Neural progenitor cell (in vitro differentiated cells): ENCODE data around the gene MYOG. TPM values are rescaled to one million over a fixed set of nuclear protein-coding genes. Genes with fewer than 3 reads are reported as not detected.

Source experiments
- DNase-seq: peaks from one replicate; pipeline ENCODE4 v3.0.0-alpha.2; 2016; ENCODE audit warnings: low spot score
- H2AFZ ChIP-seq: fragments of 200-600 bp; sonication (generic); replicated peaks from 2 replicates; pipeline ENCODE4 v1.6.1; 2016; ENCODE audit warnings: antibody characterized with exemption
- H3F3A ChIP-seq: fragments of 200-600 bp; sonication (generic); 2 replicates; pipeline ENCODE4 v1.6.1; 2016; ENCODE audit warnings: antibody characterized with exemption, low read depth
- H3K27ac ChIP-seq: fragments of 200-600 bp; sonication (generic); 2 replicates; pipeline ENCODE4 v1.5.1; 2016; ENCODE audit warnings: mild to moderate bottlenecking
- H3K27me3 ChIP-seq: fragments of 200-600 bp; sonication (generic); 2 replicates; pipeline ENCODE4 v1.6.1; 2016; ENCODE audit warnings: mild to moderate bottlenecking, moderate library complexity
- H3K36me3 ChIP-seq: fragments of 200-600 bp; sonication (generic); 2 replicates; pipeline ENCODE4 v1.5.1; 2016
- H3K4me1 ChIP-seq: fragments of 200-600 bp; sonication (generic); 2 replicates; pipeline ENCODE4 v1.6.1; 2016; ENCODE audit warnings: mixed run types
- H3K4me2 ChIP-seq: fragments of 200-600 bp; sonication (generic); 2 replicates; pipeline ENCODE4 v1.6.1; 2016
- H3K4me3 ChIP-seq: fragments of 200-600 bp; sonication (generic); 2 replicates; pipeline ENCODE4 v1.5.1; 2016
- H3K79me2 ChIP-seq: fragments of 200-600 bp; sonication (generic); 2 replicates; pipeline ENCODE4 v1.6.1; 2016; ENCODE audit warnings: low read depth
- H3K9ac ChIP-seq: fragments of 200-600 bp; sonication (generic); 2 replicates; pipeline ENCODE4 v1.6.1; 2016
- H3K9me3 ChIP-seq: fragments of 200-600 bp; sonication (generic); 2 replicates; pipeline ENCODE4 v1.5.1; 2016; ENCODE audit warnings: low read depth
- H4K20me1 ChIP-seq: fragments of 200-600 bp; sonication (generic); 2 replicates; pipeline ENCODE4 v1.6.1; 2016; ENCODE audit warnings: low read depth
- H3K27ac Mint-ChIP-seq: 3 replicates; pipeline ENCODE4 v1.8.0; 2021; ENCODE audit warnings: mixed read lengths
- H3K27me3 Mint-ChIP-seq: 2 replicates; pipeline ENCODE4 v1.8.0; 2022; ENCODE audit warnings: low read depth, mild to moderate bottlenecking, inconsistent platforms, moderate library complexity, mixed read lengths; ENCODE audit not compliant: insufficient read depth
- H3K36me3 Mint-ChIP-seq: 3 replicates; pipeline ENCODE4 v1.8.0; 2021; ENCODE audit warnings: mixed read lengths
- H3K4me1 Mint-ChIP-seq: 3 replicates; pipeline ENCODE4 v1.8.0; 2021; ENCODE audit warnings: mixed read lengths
- H3K4me3 Mint-ChIP-seq: 3 replicates; pipeline ENCODE4 v1.8.0; 2021; ENCODE audit warnings: mild to moderate bottlenecking, moderate library complexity, mixed read lengths
- H3K9me3 Mint-ChIP-seq: 3 replicates; pipeline ENCODE4 v1.8.0; 2020; ENCODE audit warnings: mixed read lengths
- CTCF ChIP-seq: fragments of 200-600 bp; sonication (generic); IDR thresholded peaks from 2 replicates; pipeline ENCODE4 v1.5.1; 2017; ENCODE audit warnings: antibody characterized with exemption, mild to moderate bottlenecking
- EZH2 ChIP-seq: fragments of 200-600 bp; sonication (generic); IDR thresholded peaks from 2 replicates; pipeline ENCODE4 v1.6.1; 2017; ENCODE audit warnings: antibody characterized with exemption, mild to moderate bottlenecking, moderate library complexity
- EZH2phosphoT487 ChIP-seq: fragments of 200-600 bp; sonication (generic); IDR thresholded peaks from 2 replicates; pipeline ENCODE4 v1.6.1; 2017; ENCODE audit warnings: antibody characterized with exemption
- total RNA-seq: library from RNA; depleted of rRNA; stranded (reverse); fragments of >200 nt; gene quantifications from 2 replicates; pipeline ENCODE4 v1.2.3, GENCODE V29; 2015; ENCODE audit warnings: low replicate concordance

Gene MYOG
- total RNA-seq, 1 donor from 2014 or later, result not detected

GRCh38 chr1:203091199-203091477 is 5.3 kb upstream of the MYOG start:
- H3K4me1 Mint-ChIP-seq, result peaks cover 20% of the 10 kb centered on the region
- H2AFZ ChIP-seq, result no peak overlapping the region
- H3K4me3 Mint-ChIP-seq, result no peak overlapping the region
- H3K4me2 ChIP-seq, result no peak overlapping the region
- H3K9ac ChIP-seq, result no peak overlapping the region
- no peak for DNase-seq
- peaks cover 16% of the 10 kb centered on the region for H3K9me3 ChIP-seq
- peaks cover 12% of the 10 kb centered on the region for H3K4me1 ChIP-seq
- H3K36me3 ChIP-seq, result no peaks in the 10 kb centered on the region
- peaks cover 6% of the 10 kb centered on the region for H3K27me3 Mint-ChIP-seq
- H3K36me3 Mint-ChIP-seq, result no peaks in the 10 kb centered on the region
- H3K9me3 Mint-ChIP-seq, result peaks cover 22% of the 10 kb centered on the region
- no peaks in the 10 kb centered on the region for H4K20me1 ChIP-seq
- TF ChIP-seq EZH2phosphoT487 (no peak), EZH2 (no peak), CTCF (no peak)
- H3F3A ChIP-seq, result peaks cover 5% of the 10 kb centered on the region
- H3K79me2 ChIP-seq, result no peaks in the 10 kb centered on the region
- H3K27ac ChIP-seq, result no peak overlapping the region
- H3K4me3 ChIP-seq, result no peak overlapping the region
- no peaks in the 10 kb centered on the region for H3K27me3 ChIP-seq
- H3K27ac Mint-ChIP-seq, result no peak overlapping the region

- no peak for TF ChIP-seq EZH2
- TF ChIP-seq CTCF, result no peak
- no peak for TF ChIP-seq EZH2phosphoT487
- peaks cover 5% of the 10 kb centered on the region for H3F3A ChIP-seq
These were observed 4.8 kb upstream of the MYOG start for GRCh38 chr1:203090421-203091198.

DNA sequence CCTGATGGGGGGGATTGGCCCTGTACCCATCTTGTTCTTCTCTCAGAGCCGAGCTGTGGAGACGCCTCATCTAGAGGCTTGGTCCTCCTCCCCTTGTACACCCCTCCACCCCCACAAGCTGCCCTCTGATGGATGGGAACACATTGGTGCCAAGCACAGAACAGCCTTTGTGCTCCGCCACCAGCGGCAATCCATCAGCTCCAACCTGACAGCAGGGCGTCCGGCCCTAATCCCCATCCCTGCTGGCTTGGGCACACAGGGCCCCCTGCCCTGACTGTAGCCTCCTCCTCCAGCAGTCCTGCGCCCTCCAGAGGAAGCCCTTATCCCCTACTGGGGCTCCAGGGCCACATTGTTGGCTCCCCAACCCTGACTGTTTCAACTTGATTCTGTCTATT is 3.8 kb upstream of the MYOG start:
- Histone ChIP-seq H4K20me1 (no peaks in the 10 kb centered on the region), H3K4me3 (no peak overlapping the region), H3K4me2 (peak overlapping the region; percentile 52), H3K27me3 (no peaks in the 10 kb centered on the region), H3K4me1 (peaks cover 16% of the 10 kb centered on the region), H3K79me2 (no peaks in the 10 kb centered on the region), H3F3A (no peaks in the 10 kb centered on the region), H3K27ac (no peak overlapping the region), H3K36me3 (no peaks in the 10 kb centered on the region), H2AFZ (no peak overlapping the region), H3K9ac (no peak overlapping the region), H3K9me3 (peaks cover 4% of the 10 kb centered on the region)
- peaks cover 6% of the 10 kb centered on the region for H3K27me3 Mint-ChIP-seq
- no peak overlapping the region for H3K27ac Mint-ChIP-seq
- H3K36me3 Mint-ChIP-seq, result no peaks in the 10 kb centered on the region
- DNase-seq, result peak; percentile 45
- H3K9me3 Mint-ChIP-seq, result peaks cover 13% of the 10 kb centered on the region
- TF ChIP-seq CTCF (peak; percentile 17), EZH2 (no peak), EZH2phosphoT487 (no peak)
- H3K4me3 Mint-ChIP-seq, result no peak overlapping the region
- H3K4me1 Mint-ChIP-seq, result peaks cover 30% of the 10 kb centered on the region

More at GRCh38 chr1:203090421-203091198, 4.8 kb upstream of the MYOG start:
- Histone ChIP-seq H4K20me1 (no peaks in the 10 kb centered on the region), H3K4me3 (no peak overlapping the region), H3K27me3 (no peaks in the 10 kb centered on the region), H3K9me3 (peaks cover 14% of the 10 kb centered on the region), H3K4me2 (no peak overlapping the region), H2AFZ (no peak overlapping the region), H3K9ac (no peak overlapping the region), H3K4me1 (peaks cover 16% of the 10 kb centered on the region), H3K79me2 (no peaks in the 10 kb centered on the region), H3K36me3 (no peaks in the 10 kb centered on the region), H3K27ac (no peak overlapping the region)
- Mint-ChIP-seq H3K27me3 (peaks cover 6% of the 10 kb centered on the region), H3K4me1 (peaks cover 25% of the 10 kb centered on the region), H3K9me3 (peaks cover 20% of the 10 kb centered on the region), H3K4me3 (no peak overlapping the region), H3K36me3 (no peaks in the 10 kb centered on the region), H3K27ac (no peak overlapping the region)
- DNase-seq, result no peak
